Uterus (tissue), 4 donors: ENCODE data around the gene KRT78. TPM values are rescaled to one million over a fixed set of nuclear protein-coding genes. Genes with fewer than 3 reads are reported as not detected.

ENCODE experiments used
- DNase-seq, 2 donors: peaks; one replicate each; pipeline ENCODE4 v3.0.0-alpha.2; 2019 to 2020
- H3K27ac ChIP-seq, 2 donors: fragments of 200-600 bp; sonication (generic); 1 replicate in 1 of 2; 2 replicates in 1 of 2; pipeline ENCODE4 v1.5.1; 2016 to 2018
- H3K27me3 ChIP-seq, 2 donors: fragments of 200-600 bp; sonication (generic); one replicate each; pipeline ENCODE4 v1.5.1; 2018 to 2019; ENCODE audit warnings: control low read depth in 1 of 2
- H3K36me3 ChIP-seq, 2 donors: fragments of 200-600 bp; sonication (generic); one replicate each; pipeline ENCODE4 v1.5.1; 2019; ENCODE audit warnings: control low read depth in 1 of 2
- H3K4me1 ChIP-seq, 2 donors: fragments of 200-600 bp; sonication (generic); one replicate each; pipeline ENCODE4 v1.5.1; 2018 to 2019; ENCODE audit warnings: control low read depth in 1 of 2
- H3K4me3 ChIP-seq, 2 donors: fragments of 200-600 bp; sonication (generic); 1 replicate in 1 of 2; 2 replicates in 1 of 2; pipeline ENCODE4 v1.5.1; 2018 to 2019; ENCODE audit warnings: mild to moderate bottlenecking in 1 of 2
- H3K9me3 ChIP-seq, 2 donors: fragments of 200-600 bp; sonication (generic); one replicate each; pipeline ENCODE4 v1.5.1; 2019; ENCODE audit warnings: control low read depth in 1 of 2
- POLR2A ChIP-seq, 2 donors: fragments of 450-650 bp; IDR thresholded peaks; one replicate each; pipeline ENCODE4 v1.6.1; 2016; ENCODE audit warnings: antibody characterized with exemption in 2 of 2, mild to moderate bottlenecking in 1 of 2, moderate library complexity in 1 of 2
- intact Hi-C: fragments of 100-400 bp; cut with DNase I; formaldehyde crosslinking; loops from one replicate; pipeline ENCODE4 v1.15.1; 2023; ENCODE audit warnings: low total_unique reads
- total RNA-seq, 4 donors: library from RNA; depleted of rRNA in 3 of 4; stranded (reverse); fragments of >200 nt in 3 of 4; gene quantifications; one replicate each; pipeline versions ENCODE4 v1.1.0 to v1.2.4, GENCODE V29; 2014 to 2023
- TF ChIP-seq, protein P1 (sequence below), 4 experiments: fragments of 200-600 bp in 2 of 4; fragments of 450-650 bp in 2 of 4; sonication (generic) in 2 of 4; IDR thresholded peaks; one replicate each; pipeline ENCODE4 v1.5.1; 2016 to 2019; ENCODE audit warnings: antibody characterized with exemption in 4 of 4, mild to moderate bottlenecking in 2 of 4, moderate library complexity in 1 of 4
- donor health status: DM: yes; HTN: yes; CAD: no.

The KRT78 gene
- total RNA-seq, 4 donors from 2014 or later: not detected

DNA sequence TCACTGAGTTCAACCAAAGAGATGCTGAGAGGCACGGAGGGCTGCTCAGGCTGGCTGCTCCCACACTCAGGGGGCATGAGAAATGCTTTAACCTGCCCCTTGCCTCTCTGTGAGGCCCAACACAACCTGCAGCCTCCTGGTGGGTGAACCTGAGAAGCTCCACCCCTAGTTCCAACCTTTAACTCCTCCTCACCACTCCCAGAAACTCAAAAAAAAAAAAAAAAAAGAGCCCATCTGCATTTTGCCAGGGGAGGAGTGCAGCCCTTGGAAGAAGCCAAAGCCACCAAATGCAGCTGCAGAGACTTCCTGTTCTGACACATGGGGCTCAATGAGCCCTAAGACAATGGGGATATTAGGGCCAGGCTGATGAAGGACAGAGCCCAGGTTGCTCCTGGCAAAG is 43.8 kb downstream of the KRT78 start:
- TF ChIP-seq POLR2A (IDR thresholded peaks at IDR 0.05): no peak
- TF ChIP-seq, protein P1, sequence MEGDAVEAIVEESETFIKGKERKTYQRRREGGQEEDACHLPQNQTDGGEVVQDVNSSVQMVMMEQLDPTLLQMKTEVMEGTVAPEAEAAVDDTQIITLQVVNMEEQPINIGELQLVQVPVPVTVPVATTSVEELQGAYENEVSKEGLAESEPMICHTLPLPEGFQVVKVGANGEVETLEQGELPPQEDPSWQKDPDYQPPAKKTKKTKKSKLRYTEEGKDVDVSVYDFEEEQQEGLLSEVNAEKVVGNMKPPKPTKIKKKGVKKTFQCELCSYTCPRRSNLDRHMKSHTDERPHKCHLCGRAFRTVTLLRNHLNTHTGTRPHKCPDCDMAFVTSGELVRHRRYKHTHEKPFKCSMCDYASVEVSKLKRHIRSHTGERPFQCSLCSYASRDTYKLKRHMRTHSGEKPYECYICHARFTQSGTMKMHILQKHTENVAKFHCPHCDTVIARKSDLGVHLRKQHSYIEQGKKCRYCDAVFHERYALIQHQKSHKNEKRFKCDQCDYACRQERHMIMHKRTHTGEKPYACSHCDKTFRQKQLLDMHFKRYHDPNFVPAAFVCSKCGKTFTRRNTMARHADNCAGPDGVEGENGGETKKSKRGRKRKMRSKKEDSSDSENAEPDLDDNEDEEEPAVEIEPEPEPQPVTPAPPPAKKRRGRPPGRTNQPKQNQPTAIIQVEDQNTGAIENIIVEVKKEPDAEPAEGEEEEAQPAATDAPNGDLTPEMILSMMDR (IDR thresholded peaks at IDR 0.05): no peak
- Histone ChIP-seq H3K9me3 (no peaks in the 10 kb centered on the region), H3K4me1 (no peaks in the 10 kb centered on the region), H3K27me3 (no peaks in the 10 kb centered on the region), H3K27ac (no peak overlapping the region), H3K36me3 (no peaks in the 10 kb centered on the region), H3K4me3 (no peak overlapping the region)
- no peak for DNase-seq
- intact Hi-C loops: no loop called here

DNA sequence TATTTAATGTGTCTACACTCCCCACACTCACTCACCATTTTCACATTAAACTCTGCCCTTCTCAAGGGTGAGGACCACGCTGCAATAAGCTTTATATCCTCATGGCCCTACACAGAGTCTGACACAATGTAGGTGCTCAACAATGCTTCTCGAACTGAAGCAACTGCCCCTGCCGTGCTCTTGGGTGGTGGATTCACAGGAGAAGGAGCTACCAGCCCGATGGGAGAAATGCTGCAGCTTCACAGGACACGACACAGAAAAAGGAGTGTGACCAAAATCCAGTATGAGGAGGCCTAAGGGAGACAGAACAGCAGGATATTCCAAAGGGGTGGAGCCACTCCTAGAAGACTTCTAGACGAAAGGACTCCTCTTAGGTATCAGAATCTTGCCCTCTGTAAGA is 46.4 kb downstream of the KRT78 start:
- H3K9me3 ChIP-seq: no peaks in the 10 kb centered on the region
- H3K4me1 ChIP-seq: no peaks in the 10 kb centered on the region
- H3K36me3 ChIP-seq: no peaks in the 10 kb centered on the region
- no peak overlapping the region for H3K27ac ChIP-seq
- intact Hi-C loops: no loop called here
- TF ChIP-seq POLR2A (IDR thresholded peaks at IDR 0.05): no peak
- TF ChIP-seq, protein P1 (IDR thresholded peaks at IDR 0.05): no peak
- no peak for DNase-seq
- H3K27me3 ChIP-seq: no peaks in the 10 kb centered on the region
- no peak overlapping the region for H3K4me3 ChIP-seq

DNA sequence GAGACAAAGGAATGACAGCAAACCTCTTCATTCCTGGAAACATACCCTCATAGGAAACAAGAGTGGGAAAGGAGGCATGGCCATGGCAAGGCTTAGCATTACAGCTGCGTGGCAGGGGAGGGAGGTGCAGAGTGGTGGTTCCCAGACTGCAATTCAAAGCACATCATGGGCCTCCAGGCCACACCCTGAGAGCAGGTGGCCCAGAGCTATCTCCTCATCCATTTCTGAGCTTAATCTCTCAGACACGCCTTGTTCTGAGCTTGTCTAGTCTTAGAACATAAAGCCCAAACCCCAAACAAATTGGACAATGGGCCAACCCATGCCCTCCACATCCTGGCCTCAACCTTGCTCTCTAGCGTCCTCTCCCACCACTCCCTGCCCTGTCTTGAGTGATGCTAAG is 47.0 kb downstream of the KRT78 start:
- intact Hi-C loops: no loop called here
- no peak overlapping the region for H3K27ac ChIP-seq
- no peaks in the 10 kb centered on the region for H3K36me3 ChIP-seq

DNA sequence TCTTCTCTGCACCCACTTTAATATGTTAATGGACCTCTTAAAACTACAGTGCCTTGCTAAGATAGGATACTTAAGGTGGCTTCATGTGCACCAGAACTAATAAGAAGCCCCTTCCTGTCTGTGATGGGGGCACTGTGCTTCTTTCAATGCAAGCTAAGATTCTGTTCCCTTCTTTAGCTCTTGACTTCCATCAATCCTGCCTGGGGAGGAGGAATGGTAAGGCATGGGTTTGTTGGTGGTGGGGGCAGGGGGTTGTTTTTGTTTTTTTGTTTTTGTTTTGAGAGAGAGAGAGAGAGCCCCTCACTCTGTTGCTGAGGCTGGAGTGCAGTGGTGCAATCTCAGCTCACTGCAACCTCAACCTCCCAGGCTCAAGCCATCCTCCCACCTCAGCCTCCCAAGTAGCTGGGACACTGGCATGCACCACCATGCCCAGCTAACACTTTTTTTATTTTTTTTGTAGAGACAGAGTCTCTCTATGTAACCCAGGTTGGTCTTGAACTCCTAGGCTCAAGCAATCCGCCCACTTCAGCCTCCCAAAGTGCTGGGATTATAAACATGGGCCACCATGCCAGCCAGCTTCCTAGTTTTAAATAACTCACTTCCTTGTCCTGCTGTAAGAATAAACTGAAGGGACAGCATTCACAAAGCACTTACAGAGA is 48.4 kb downstream of the KRT78 start:
- Histone ChIP-seq H3K27me3 (no peaks in the 10 kb centered on the region), H3K4me3 (no peak overlapping the region), H3K27ac (no peak overlapping the region), H3K9me3 (no peaks in the 10 kb centered on the region), H3K36me3 (no peaks in the 10 kb centered on the region), H3K4me1 (no peaks in the 10 kb centered on the region)
- no peak for DNase-seq
- intact Hi-C loops: no loop called here
- TF ChIP-seq, protein P1 (IDR thresholded peaks at IDR 0.05): no peak
- TF ChIP-seq POLR2A (IDR thresholded peaks at IDR 0.05): no peak

More for the DNA sequence above, 47.0 kb downstream of the KRT78 start:
- DNase-seq: no peak
- Histone ChIP-seq H3K4me1 (no peaks in the 10 kb centered on the region), H3K27me3 (no peaks in the 10 kb centered on the region), H3K9me3 (no peaks in the 10 kb centered on the region), H3K4me3 (no peak overlapping the region)
- TF ChIP-seq, protein P1 (IDR thresholded peaks at IDR 0.05): no peak
- no peak for TF ChIP-seq POLR2A (IDR thresholded peaks at IDR 0.05)

DNA sequence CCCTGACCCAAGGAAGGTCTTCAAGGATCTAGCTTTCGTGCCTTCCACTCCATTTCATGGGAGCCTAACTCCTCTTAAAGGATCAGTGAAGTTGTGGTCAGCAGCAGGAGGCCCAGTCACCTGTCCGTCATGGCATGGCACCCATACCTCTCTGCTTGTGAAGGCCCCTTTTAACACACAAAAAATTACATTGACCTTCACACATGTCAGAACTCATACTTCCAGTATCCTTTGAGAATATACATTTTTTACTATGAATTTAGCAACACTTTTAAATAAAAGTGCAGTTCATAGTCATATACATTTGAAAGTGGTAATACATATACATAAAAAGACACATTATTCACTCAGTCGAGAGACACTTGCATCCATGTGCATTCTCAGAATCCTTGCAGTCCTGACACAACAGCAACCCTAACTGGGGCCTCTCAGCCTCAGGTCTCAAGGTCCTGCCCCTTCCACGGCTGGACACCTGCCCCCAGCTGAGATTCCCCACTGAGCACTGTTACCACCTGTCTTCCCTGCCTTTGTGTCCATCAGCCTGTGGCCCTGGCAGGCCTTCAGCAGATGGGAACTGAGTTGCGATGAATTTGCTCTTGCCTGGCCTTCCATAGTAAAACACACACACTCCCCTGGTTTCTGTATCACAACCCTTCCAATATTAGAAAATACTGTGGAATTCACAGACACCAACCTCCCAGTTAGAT is 49.1 kb downstream of the KRT78 start:
- Histone ChIP-seq H3K36me3 (no peaks in the 10 kb centered on the region), H3K9me3 (no peaks in the 10 kb centered on the region), H3K4me1 (no peaks in the 10 kb centered on the region), H3K27me3 (no peaks in the 10 kb centered on the region), H3K4me3 (no peak overlapping the region), H3K27ac (no peak overlapping the region)
- intact Hi-C loops: no loop called here
- TF ChIP-seq, protein P1 (IDR thresholded peaks at IDR 0.05): no peak
- TF ChIP-seq POLR2A (IDR thresholded peaks at IDR 0.05): no peak
- DNase-seq: no peak
